HG03095 (cell line): ENCODE results near the gene PAQR9.
"Not testable (repeated sequence)": the region's sequence is repeated elsewhere in the genome, so short reads cannot be mapped to it uniquely, and the experiment has no call there.

ENCODE experiments used
- ATAC-seq: cut with Tn5 transposase; IDR thresholded peaks from one replicate; pipeline ENCODE4 v1.9.1; 2021; ENCODE audit warnings: moderate library complexity; ENCODE audit not compliant: unreplicated experiment

Gene PAQR9

GRCh38 chr3:142963516-142964448 lies at the start of gene PAQR9:
Gene PAQR9 (minus strand): TSS chr3:142963674. CDS start chr3:142963336, 338 bp downstream.
- ATAC-seq = no peak

- ATAC-seq = no peak
Observed at GRCh38 chr3:143011705-143012104, 48.2 kb upstream of the PAQR9 start.

- ATAC-seq = no peak
Observed at GRCh38 chr3:143010024-143010423, 46.5 kb upstream of the PAQR9 start.

- no peak for ATAC-seq
Observed at GRCh38 chr3:143004823-143005222, 41.3 kb upstream of the PAQR9 start.

GRCh38 chr3:143002727-143003126 lies 39.3 kb upstream of the PAQR9 start:
- ATAC-seq = no peak

GRCh38 chr3:143002083-143002712 lies 38.7 kb upstream of the PAQR9 start:
- ATAC-seq = peak; percentile 30

- ATAC-seq = peak; percentile 83
Observed at GRCh38 chr3:143001369-143002082, 38.1 kb upstream of the PAQR9 start, which contains the start of gene U2SURP. Gene U2SURP (plus strand): TSS chr3:143001570. CDS start chr3:143001629, 59 bp downstream.

GRCh38 chr3:143001034-143001368 lies 37.5 kb upstream of the PAQR9 start:
- ATAC-seq = peak; percentile 70

GRCh38 chr3:143000528-143000927 lies 37.1 kb upstream of the PAQR9 start:
- ATAC-seq = no peak

- ATAC-seq = no peak
Observed at GRCh38 chr3:142999881-143000280, 36.4 kb upstream of the PAQR9 start.

GRCh38 chr3:142998439-142998838 lies 35.0 kb upstream of the PAQR9 start:
- no peak for ATAC-seq

- ATAC-seq = no peak
Observed at GRCh38 chr3:142997330-142997729, 33.9 kb upstream of the PAQR9 start.

GRCh38 chr3:142993958-142994442 lies 30.5 kb upstream of the PAQR9 start:
- ATAC-seq = peak; percentile 67

- no peak for ATAC-seq
Observed at GRCh38 chr3:142992323-142992722, 28.8 kb upstream of the PAQR9 start.

GRCh38 chr3:142990721-142991120 lies 27.2 kb upstream of the PAQR9 start:
- ATAC-seq = no peak

GRCh38 chr3:142988826-142989225 lies 25.4 kb upstream of the PAQR9 start:
- not testable (repeated sequence) for ATAC-seq

GRCh38 chr3:142988221-142988620 lies 24.7 kb upstream of the PAQR9 start:
- ATAC-seq = not testable (repeated sequence)

- ATAC-seq = no peak
Observed at GRCh38 chr3:142987707-142988106, 24.2 kb upstream of the PAQR9 start.

- no peak for ATAC-seq
Observed at GRCh38 chr3:142987080-142987700, 23.7 kb upstream of the PAQR9 start.

GRCh38 chr3:142984255-142984654 lies 20.8 kb upstream of the PAQR9 start:
- no peak for ATAC-seq

GRCh38 chr3:142983318-142983717 lies 19.8 kb upstream of the PAQR9 start:
- no peak for ATAC-seq
